ENCODE data around the gene PSIP1.

PSIP1 gene

DNA sequence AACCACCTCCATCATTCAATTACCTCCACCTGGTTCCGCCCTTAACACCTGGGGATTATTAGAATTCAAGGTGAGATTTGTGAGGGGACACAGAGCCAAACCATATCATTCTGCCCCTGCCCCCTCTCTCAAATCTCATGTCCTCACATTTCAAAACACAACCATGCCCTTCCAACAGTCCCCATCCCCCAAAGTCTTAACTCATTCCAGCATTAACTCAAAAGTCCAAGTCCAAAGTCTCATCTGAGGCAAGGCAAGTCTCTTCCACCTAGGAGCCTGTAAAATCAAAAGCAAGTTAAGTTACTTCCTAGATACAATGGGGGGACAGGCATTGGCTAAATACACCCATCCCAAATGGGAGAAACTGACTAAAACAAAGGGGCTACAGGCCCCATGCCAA, 18.8 kb downstream of the PSIP1 start:
- TF ChIP-seq, protein P1, sequence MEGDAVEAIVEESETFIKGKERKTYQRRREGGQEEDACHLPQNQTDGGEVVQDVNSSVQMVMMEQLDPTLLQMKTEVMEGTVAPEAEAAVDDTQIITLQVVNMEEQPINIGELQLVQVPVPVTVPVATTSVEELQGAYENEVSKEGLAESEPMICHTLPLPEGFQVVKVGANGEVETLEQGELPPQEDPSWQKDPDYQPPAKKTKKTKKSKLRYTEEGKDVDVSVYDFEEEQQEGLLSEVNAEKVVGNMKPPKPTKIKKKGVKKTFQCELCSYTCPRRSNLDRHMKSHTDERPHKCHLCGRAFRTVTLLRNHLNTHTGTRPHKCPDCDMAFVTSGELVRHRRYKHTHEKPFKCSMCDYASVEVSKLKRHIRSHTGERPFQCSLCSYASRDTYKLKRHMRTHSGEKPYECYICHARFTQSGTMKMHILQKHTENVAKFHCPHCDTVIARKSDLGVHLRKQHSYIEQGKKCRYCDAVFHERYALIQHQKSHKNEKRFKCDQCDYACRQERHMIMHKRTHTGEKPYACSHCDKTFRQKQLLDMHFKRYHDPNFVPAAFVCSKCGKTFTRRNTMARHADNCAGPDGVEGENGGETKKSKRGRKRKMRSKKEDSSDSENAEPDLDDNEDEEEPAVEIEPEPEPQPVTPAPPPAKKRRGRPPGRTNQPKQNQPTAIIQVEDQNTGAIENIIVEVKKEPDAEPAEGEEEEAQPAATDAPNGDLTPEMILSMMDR (IDR thresholded peaks at IDR 0.05; ENCODE audit: borderline replicate concordance, control extremely low read depth, extremely low read depth, insufficient read depth, missing control alignments), result no peak
- DNase-seq (ENCODE audit: low spot score), result no peak
- in situ Hi-C loops (cut with MboI; ENCODE audit: low sequenced_read_pairs, unreplicated experiment), result no loop called here

GRCh38 chr9:15485836-15486666, 24.7 kb downstream of the PSIP1 start:
- in situ Hi-C loops (cut with MboI; ENCODE audit: low sequenced_read_pairs, unreplicated experiment), result no loop called here
- DNase-seq (ENCODE audit: low spot score), result no peak
- TF ChIP-seq, protein P1 (IDR thresholded peaks at IDR 0.05; ENCODE audit: borderline replicate concordance, control extremely low read depth, extremely low read depth, insufficient read depth, missing control alignments), result peak; percentile 16

DNA sequence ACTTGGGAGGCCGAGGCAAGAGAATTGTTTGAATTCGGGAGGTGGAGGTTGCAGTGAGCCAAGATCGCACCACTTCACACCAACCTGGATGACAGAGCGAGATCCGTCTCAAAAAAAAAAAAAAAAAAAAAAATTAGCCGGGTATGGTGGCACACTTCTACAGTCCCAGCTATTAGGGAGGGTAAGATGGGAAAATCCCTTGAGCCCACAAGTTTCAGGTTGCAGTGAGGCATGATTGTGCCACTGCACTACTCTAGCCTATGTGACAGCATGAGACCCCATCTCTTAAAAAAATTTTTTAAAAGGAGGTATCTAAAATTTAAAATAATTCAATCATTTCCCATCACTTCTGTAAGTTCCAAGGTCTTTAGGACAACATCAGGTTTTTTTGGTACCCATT, 26.0 kb downstream of the PSIP1 start:
- in situ Hi-C loops (cut with MboI; ENCODE audit: low sequenced_read_pairs, unreplicated experiment), result no loop called here
- TF ChIP-seq, protein P1 (IDR thresholded peaks at IDR 0.05; ENCODE audit: borderline replicate concordance, control extremely low read depth, extremely low read depth, insufficient read depth, missing control alignments), result no peak
- DNase-seq (ENCODE audit: low spot score), result no peak

DNA sequence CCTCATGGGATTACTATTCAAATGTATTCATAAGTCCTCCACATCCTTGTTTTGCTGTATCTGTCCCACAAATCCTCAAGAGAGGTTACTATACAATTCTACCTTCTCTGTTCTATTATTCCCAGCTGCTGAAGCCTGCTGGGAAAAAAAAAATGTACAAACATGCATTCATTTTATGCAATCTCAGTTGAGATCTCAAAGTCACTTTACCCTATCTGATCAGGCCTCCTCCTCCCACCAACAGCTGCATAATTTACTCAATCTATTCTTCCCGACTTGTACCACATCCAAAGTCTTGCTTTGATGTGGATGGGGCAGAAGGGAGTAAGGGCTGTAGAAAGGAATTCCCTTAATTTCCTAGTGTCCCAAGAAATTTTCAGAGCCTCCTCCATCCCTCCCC, 28.6 kb downstream of the PSIP1 start:
- in situ Hi-C loops (cut with MboI; ENCODE audit: low sequenced_read_pairs, unreplicated experiment), result no loop called here
- DNase-seq (ENCODE audit: low spot score), result no peak
- TF ChIP-seq, protein P1 (IDR thresholded peaks at IDR 0.05; ENCODE audit: borderline replicate concordance, control extremely low read depth, extremely low read depth, insufficient read depth, missing control alignments), result no peak

DNA sequence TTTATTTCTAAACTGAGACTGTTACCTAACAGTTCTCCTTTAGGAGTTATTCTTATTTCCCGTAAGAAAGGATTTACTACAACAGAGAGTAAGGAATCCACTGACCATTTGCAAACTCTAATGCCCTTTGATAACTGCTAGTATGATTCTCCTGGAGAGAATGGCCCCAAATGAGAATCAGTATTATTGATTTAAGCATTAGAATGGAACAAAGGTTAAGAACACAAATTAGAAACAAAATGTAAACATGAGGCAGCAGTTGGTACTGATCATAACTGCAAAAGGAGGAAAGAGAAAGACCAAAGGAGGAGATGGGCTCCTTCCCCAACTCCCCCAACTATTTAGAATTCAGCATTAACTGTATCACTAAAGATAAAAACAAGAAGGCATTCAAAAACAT, 30.7 kb downstream of the PSIP1 start:
- TF ChIP-seq, protein P1 (IDR thresholded peaks at IDR 0.05; ENCODE audit: borderline replicate concordance, control extremely low read depth, extremely low read depth, insufficient read depth, missing control alignments), result no peak

DNA sequence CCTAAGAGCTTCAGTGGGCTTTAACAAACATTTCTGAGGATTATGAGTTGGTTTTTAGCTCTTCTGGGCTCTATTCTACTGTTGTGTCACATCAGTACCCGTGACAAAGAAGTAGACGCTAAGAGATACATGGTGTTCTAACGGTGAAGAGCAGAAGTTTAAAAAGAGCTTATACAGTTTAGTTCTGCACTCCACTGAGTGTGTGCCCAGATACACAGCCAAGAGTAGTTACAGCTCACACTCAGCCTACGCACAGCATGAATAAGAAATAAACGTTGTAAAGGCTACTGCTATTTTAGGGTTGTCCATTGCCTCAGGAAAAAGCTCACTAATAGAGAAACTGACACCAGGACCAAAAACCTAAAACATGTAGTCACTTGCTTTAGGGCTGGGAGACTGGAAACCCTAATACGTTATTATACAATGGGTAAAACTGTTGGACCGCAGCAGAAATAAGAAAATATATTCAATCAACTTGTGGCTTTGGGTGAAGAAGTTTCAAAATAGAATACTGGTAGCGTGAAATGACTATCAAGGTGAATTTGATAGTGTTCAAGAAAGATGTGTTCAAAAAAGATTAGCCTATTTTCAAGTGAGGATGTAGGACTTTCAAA, 34.7 kb downstream of the PSIP1 start:
- TF ChIP-seq, protein P1 (IDR thresholded peaks at IDR 0.05; ENCODE audit: borderline replicate concordance, control extremely low read depth, extremely low read depth, insufficient read depth, missing control alignments), result no peak
- in situ Hi-C loops (cut with MboI; ENCODE audit: low sequenced_read_pairs, unreplicated experiment), result no loop called here

More for the DNA sequence above, 30.7 kb downstream of the PSIP1 start:
- in situ Hi-C loops (cut with MboI; ENCODE audit: low sequenced_read_pairs, unreplicated experiment), result no loop called here
- DNase-seq (ENCODE audit: low spot score), result no peak

More for the DNA sequence above, 34.7 kb downstream of the PSIP1 start:
- DNase-seq (ENCODE audit: low spot score), result no peak

Measured in GM13976 (cell line).